IMR-90 (cell line): ENCODE measurements around the gene TMBIM1. TPM values are rescaled to one million over a fixed set of nuclear protein-coding genes. Genes with fewer than 3 reads are reported as not detected.

ENCODE experiments used
- ATAC-seq: fragments of 200-7000 bp; cut with Tn5 transposase; 2 replicates; pipeline ENCODE4 v1.9.1; 2020; ENCODE audit warnings: low read depth, mild to moderate bottlenecking, moderate library complexity
- BruUV-seq: library from RNA; stranded (reverse); fragments of 400-500 nt; replicated peaks from 2 replicates; lab custom pipeline; 2021; lab: Mats Ljungman, UMichigan
- CTCF ChIA-PET: fragments of 300-600 bp; formaldehyde crosslinking; extraction: SDS; loops from one replicate; lab custom pipeline; 2021; ENCODE audit warnings: antibody characterized with exemption; lab: Yijun Ruan, JAX
- POLR2A ChIA-PET: fragments of 300-600 bp; sonication (Branson Sonifier 250); formaldehyde crosslinking; loops from one replicate; lab custom pipeline; 2022; ENCODE audit warnings: antibody characterized with exemption; ENCODE audit not compliant: unreplicated experiment; lab: Charles Lee
- DNase-seq: peaks from one replicate; pipeline ENCODE4 v3.0.0; 2013
- H2AFZ ChIP-seq: replicated peaks from 2 replicates; pipeline ENCODE3; 2013; ENCODE audit warnings: low read length, mild to moderate bottlenecking; ENCODE audit not compliant: poor library complexity
- H2AK5ac ChIP-seq: 2 replicates; pipeline ENCODE4 v1.6.1; 2013; ENCODE audit warnings: low read depth, low read length, inconsistent platforms
- H2AK9ac ChIP-seq: replicated peaks from 2 replicates; pipeline ENCODE3; 2013; ENCODE audit warnings: mild to moderate bottlenecking, low read depth, low read length, moderate library complexity; ENCODE audit not compliant: poor library complexity
- H2BK120ac ChIP-seq: 2 replicates; pipeline ENCODE4 v1.6.1; 2013; ENCODE audit warnings: low read depth, low read length, inconsistent platforms
- H2BK15ac ChIP-seq: 3 replicates; pipeline ENCODE4 v1.6.1; 2013; ENCODE audit warnings: low read depth, low read length, inconsistent platforms
- H2BK20ac ChIP-seq: 2 replicates; pipeline ENCODE4 v1.6.1; 2013; ENCODE audit warnings: low read depth, mild to moderate bottlenecking, inconsistent platforms, low read length, moderate library complexity
- H2BK5ac ChIP-seq: 2 replicates; pipeline ENCODE4 v1.6.1; 2013; ENCODE audit warnings: mild to moderate bottlenecking, low read depth, low read length, inconsistent platforms; ENCODE audit not compliant: poor library complexity, severe bottlenecking
- H3K14ac ChIP-seq: replicated peaks from 2 replicates; pipeline ENCODE4 v1.6.1; 2013; ENCODE audit warnings: low read depth, low read length, inconsistent platforms
- H3K18ac ChIP-seq: 2 replicates; pipeline ENCODE4 v1.6.1; 2013; ENCODE audit warnings: low read depth, low read length, control low read depth
- H3K23ac ChIP-seq: 2 replicates; pipeline ENCODE4 v1.6.1; 2013; ENCODE audit warnings: low read depth, low read length, inconsistent platforms
- H3K27ac ChIP-seq: 2 replicates; pipeline ENCODE4 v1.5.1; 2013; ENCODE audit warnings: mild to moderate bottlenecking, control low read depth, low read length; ENCODE audit not compliant: insufficient read depth
- H3K27me3 ChIP-seq: 2 replicates; pipeline ENCODE4 v1.6.1; 2013; ENCODE audit warnings: low read length; ENCODE audit not compliant: control insufficient read depth, insufficient read depth
- H3K36me3 ChIP-seq: 2 replicates; pipeline ENCODE4 v1.6.1; 2013; ENCODE audit warnings: low read length, mixed read lengths; ENCODE audit not compliant: control insufficient read depth, insufficient read depth
- H3K4ac ChIP-seq: 2 replicates; pipeline ENCODE4 v1.6.1; 2013; ENCODE audit warnings: low read depth, low read length, inconsistent platforms
- H3K4me1 ChIP-seq: 2 replicates; pipeline ENCODE4 v1.6.1; 2013; ENCODE audit warnings: low read length, mixed read lengths; ENCODE audit not compliant: control insufficient read depth, insufficient read depth
- H3K4me2 ChIP-seq: 2 replicates; pipeline ENCODE4 v1.6.1; 2013; ENCODE audit warnings: low read depth, mild to moderate bottlenecking, control low read depth, low read length, moderate library complexity
- H3K4me3 ChIP-seq: 2 replicates; pipeline ENCODE4 v1.5.1; 2013; ENCODE audit warnings: low read depth, mild to moderate bottlenecking, control low read depth, low read length, moderate library complexity; ENCODE audit not compliant: insufficient read depth
- H3K56ac ChIP-seq: 2 replicates; pipeline ENCODE4 v1.6.1; 2013; ENCODE audit warnings: low read length, inconsistent platforms; ENCODE audit not compliant: insufficient read depth; ENCODE audit errors: extremely low read depth
- H3K79me1 ChIP-seq, 2 experiments: 2 replicates each; pipeline ENCODE4 v1.6.1; 2013; ENCODE audit warnings: low read length in 2 of 2, inconsistent platforms in 1 of 2, low read depth in 1 of 2
- H3K9ac ChIP-seq: 2 replicates; pipeline ENCODE4 v1.6.1; 2013; ENCODE audit warnings: low read depth, low read length, control low read depth
- H3K9me1 ChIP-seq: 2 replicates; pipeline ENCODE4 v1.6.1; 2013; ENCODE audit warnings: low read length, inconsistent platforms; ENCODE audit not compliant: insufficient read depth
- H3K9me3 ChIP-seq: 2 replicates; pipeline ENCODE4 v1.6.1; 2013; ENCODE audit warnings: low read length; ENCODE audit not compliant: control insufficient read depth, insufficient read depth
- H4K20me1 ChIP-seq: 2 replicates; pipeline ENCODE4 v1.6.1; 2013; ENCODE audit warnings: low read length, inconsistent platforms; ENCODE audit not compliant: insufficient read depth
- H4K5ac ChIP-seq: 2 replicates; pipeline ENCODE4 v1.6.1; 2013; ENCODE audit warnings: mild to moderate bottlenecking, low read depth, low read length, control low read depth
- H4K8ac ChIP-seq, 2 experiments: 2 replicates each; pipeline ENCODE4 v1.6.1; 2013; ENCODE audit warnings: low read depth in 2 of 2, low read length in 2 of 2, control low read depth in 1 of 2, inconsistent platforms in 1 of 2
- H4K91ac ChIP-seq: 2 replicates; pipeline ENCODE4 v1.6.1; 2013; ENCODE audit warnings: low read depth, low read length, inconsistent platforms; ENCODE audit not compliant: insufficient read depth
- BHLHE40 ChIP-seq: fragments of 150-350 bp; IDR thresholded peaks from 2 replicates; pipeline ENCODE4 v1.6.1; 2016; ENCODE audit warnings: mild to moderate bottlenecking, low read depth, low read length
- CEBPB ChIP-seq: IDR thresholded peaks from 2 replicates; pipeline ENCODE4 v1.6.1; 2012; ENCODE audit warnings: low read depth, low read length, improper control_type of control experiment
- CHD1 ChIP-seq: IDR thresholded peaks from 2 replicates; pipeline ENCODE4 v1.6.1; 2012; ENCODE audit warnings: low read depth, low read length, improper control_type of control experiment
- CTCF ChIP-seq: conservative IDR thresholded peaks from 2 replicates; pipeline ENCODE4 v1.5.1; 2012; ENCODE audit warnings: mild to moderate bottlenecking, low read depth, low read length, improper control_type of control experiment
- ELK1 ChIP-seq: fragments of 150-350 bp; IDR thresholded peaks from 2 replicates; pipeline ENCODE4 v1.6.1; 2016; ENCODE audit warnings: low read depth, mild to moderate bottlenecking, low read length, moderate library complexity, borderline replicate concordance
- FOS ChIP-seq: fragments of 150-350 bp; IDR thresholded peaks from 2 replicates; pipeline ENCODE4 v1.6.1; 2016; ENCODE audit warnings: low read depth, low read length
- MAZ ChIP-seq: IDR thresholded peaks from 2 replicates; pipeline ENCODE4 v1.6.1; 2012; ENCODE audit warnings: low read depth, mild to moderate bottlenecking, low read length, improper control_type of control experiment, moderate library complexity, borderline replicate concordance
- MXI1 ChIP-seq: IDR thresholded peaks from 2 replicates; pipeline ENCODE4 v1.6.1; 2012; ENCODE audit warnings: low read depth, mild to moderate bottlenecking, low read length, moderate library complexity, borderline replicate concordance
- NFE2L2 ChIP-seq: fragments of 150-350 bp; IDR thresholded peaks from 2 replicates; pipeline ENCODE4 v1.6.1; 2016; ENCODE audit warnings: low read depth, mild to moderate bottlenecking, low read length
- POLR2A ChIP-seq: IDR thresholded peaks from 2 replicates; pipeline ENCODE4 v1.6.1; 2012; ENCODE audit warnings: mild to moderate bottlenecking, low read depth, low read length
- RAD21 ChIP-seq: IDR thresholded peaks from 2 replicates; pipeline ENCODE4 v1.6.1; 2012; ENCODE audit warnings: low read length, improper control_type of control experiment
- RCOR1 ChIP-seq: IDR thresholded peaks from 2 replicates; pipeline ENCODE4 v1.6.1; 2012; ENCODE audit warnings: mild to moderate bottlenecking, low read length, improper control_type of control experiment; ENCODE audit not compliant: insufficient replicate concordance
- RFX5 ChIP-seq: IDR thresholded peaks from 2 replicates; pipeline ENCODE4 v1.8.0; 2012; ENCODE audit warnings: low read depth, mild to moderate bottlenecking, low read length, moderate library complexity
- SMC3 ChIP-seq: fragments of 150-350 bp; IDR thresholded peaks from 2 replicates; pipeline ENCODE4 v1.6.1; 2016; ENCODE audit warnings: low read depth, mild to moderate bottlenecking, antibody characterized with exemption, low read length, moderate library complexity
- USF2 ChIP-seq: fragments of 150-350 bp; IDR thresholded peaks from 2 replicates; pipeline ENCODE4 v1.6.1; 2017; ENCODE audit warnings: mild to moderate bottlenecking, antibody characterized with exemption, low read length, low read depth
- WGBS, 2 experiments: methylation state at CpG; one replicate each; pipeline versions ENCODE4 v1.1.5 to v1.1.7; 2013; ENCODE audit warnings: missing lambda C conversion rate in 2 of 2; ENCODE audit not compliant: insufficient read length in 1 of 2; ENCODE audit errors: extremely low coverage in 2 of 2; 5-methylcytosine and 5-hydroxymethylcytosine counted together
- dilution Hi-C: fragments of 300-500 bp; cut with HindIII; formaldehyde crosslinking; loops from one replicate; pipeline ENCODE4 v1.14.3; 2018; ENCODE audit warnings: low sequenced_read_pairs; ENCODE audit not compliant: unreplicated experiment
- in situ Hi-C: fragments of 300-500 bp; cut with MboI; formaldehyde crosslinking; loops from 3 replicates; pipeline ENCODE4 v1.14.3; 2019; ENCODE audit warnings: low sequenced_read_pairs, inconsistent platforms, mixed read lengths
- intact Hi-C: fragments of 100-400 bp; cut with micrococcal nuclease; formaldehyde crosslinking; loops from 2 replicates; pipeline ENCODE4 v1.10.0; 2022
- polyA plus RNA-seq, 3 experiments: library from polyadenylated mRNA; depleted of rRNA; stranded (reverse); fragments of >200 nt; gene quantifications; 2 replicates each; pipeline ENCODE4 v1.2.3, GENCODE V29; 2012; ENCODE audit warnings: low replicate concordance in 1 of 3
- total RNA-seq: library from RNA; depleted of rRNA; stranded (reverse); fragments of >200 nt; gene quantifications from 2 replicates; pipeline ENCODE4 v1.2.3, GENCODE V29; 2012

The TMBIM1 gene
- total and polyA plus RNA-seq, 2 of the 4 experiments (the other 2 are of a cell fraction), result 84.6 to 102 TPM

GRCh38 chr2:218293715-218294429 is 1.6 kb upstream of the TMBIM1 start:
- H4K91ac ChIP-seq, result no peak overlapping the region
- BruUV-seq, result no TSS peak
- H3K9me3 ChIP-seq, result no peaks in the 10 kb centered on the region
- intact Hi-C loops, result loop anchor here (2.0 to 5.0 kb wide), 2 partner anchors 103 to 353 kb away; no protein-coding TSS in a partner anchor
- no CpG with 5 or more reads among the region's 5 CpGs for WGBS, 2 experiments
- no peak overlapping the region for H3K4ac ChIP-seq
- H4K8ac ChIP-seq, result no peak overlapping the region
- no peak overlapping the region for H2BK15ac ChIP-seq
- H2BK20ac ChIP-seq, result no peak overlapping the region
- H3K23ac ChIP-seq, result no peak overlapping the region
- DNase-seq, result no peak
- POLR2A ChIA-PET, result no interaction called here
- H3K36me3 ChIP-seq, result no peaks in the 10 kb centered on the region
- in situ Hi-C loops, result no loop called here
- H2BK120ac ChIP-seq, result no peak overlapping the region
- no peak overlapping the region for H3K4me2 ChIP-seq
- no peak overlapping the region for H3K27ac ChIP-seq
- no peak overlapping the region for H3K14ac ChIP-seq
- H2AK9ac ChIP-seq, result no peak overlapping the region
- peaks cover 15 to 31% of the 10 kb centered on the region in 2 experiments; a peak in 3 of 4 replicates for H3K79me1 ChIP-seq
- no peak overlapping the region for H3K4me3 ChIP-seq
- no peak overlapping the region for H2AK5ac ChIP-seq
- peaks cover 20% of the 10 kb centered on the region for H3K4me1 ChIP-seq
- H2BK5ac ChIP-seq, result no peak overlapping the region
- H4K20me1 ChIP-seq, result peaks cover 9% of the 10 kb centered on the region; the same call in 1 of the 2 replicates
- no peak overlapping the region for H4K5ac ChIP-seq
- H3K9me1 ChIP-seq, result peaks cover 23% of the 10 kb centered on the region
- ATAC-seq, result no peak
- H3K56ac ChIP-seq, result no peak overlapping the region
- no peaks in the 10 kb centered on the region for H3K27me3 ChIP-seq
- dilution Hi-C loops, result no loop called here
- H2AFZ ChIP-seq, result no peak overlapping the region
- CTCF ChIA-PET, result interaction anchor here (0.6 kb wide), 1 partner anchor 111 kb away, joined by 4 read pairs; no protein-coding TSS in a partner anchor
- no peak overlapping the region for H3K18ac ChIP-seq
- no peak overlapping the region for H3K9ac ChIP-seq
- no peak for TF ChIP-seq SMC3
- TF ChIP-seq BHLHE40, result no peak
- no peak for TF ChIP-seq POLR2A
- no peak for TF ChIP-seq MAZ
- TF ChIP-seq NFE2L2, result no peak
- TF ChIP-seq FOS, result no peak
- no peak for TF ChIP-seq RAD21
- TF ChIP-seq CEBPB, result no peak
- TF ChIP-seq CTCF, result no peak
- no peak for TF ChIP-seq USF2
- no peak for TF ChIP-seq ELK1
- TF ChIP-seq CHD1, result no peak
- no peak for TF ChIP-seq RFX5
- no peak for TF ChIP-seq MXI1
- no peak for TF ChIP-seq RCOR1
